ENCODE measurements around the gene CYP4F3. TPM values are rescaled to one million over a fixed set of nuclear protein-coding genes. Genes with fewer than 3 reads are reported as not detected.

The CYP4F3 gene
- total and polyA plus RNA-seq, 2 of the 13 experiments (the other 11 are each of a cell fraction or from before 2014, with no cell fraction given): 17.8 to 22.8 TPM

- TF ChIP-seq PRDM15 (CRISPR knock-in tag; IDR thresholded peaks at IDR 0.05): 0 out of 2 replicates have a peak, but pooled peaks have one; percentile 26
- no peak for TF ChIP-seq POGZ (CRISPR knock-in tag; IDR thresholded peaks at IDR 0.05)
- no peak for TF ChIP-seq BCLAF1 (IDR thresholded peaks at IDR 0.05)
- TF ChIP-seq ZNF597 (CRISPR knock-in tag; IDR thresholded peaks at IDR 0.05): no peak
- TF ChIP-seq MBD4 (IDR thresholded peaks at IDR 0.05; ENCODE audit: borderline replicate concordance, low read length): no peak
- TF ChIP-seq ZBTB37 (CRISPR knock-in tag; IDR thresholded peaks at IDR 0.05): no peak
- no peak for TF ChIP-seq SMAD3 (CRISPR knock-in tag; IDR thresholded peaks at IDR 0.05)
- TF ChIP-seq DRAP1 (CRISPR knock-in tag; IDR thresholded peaks at IDR 0.05): no peak
- no peak for TF ChIP-seq MTA3 (CRISPR knock-in tag; IDR thresholded peaks at IDR 0.05)
- TF ChIP-seq HMGXB4 (CRISPR knock-in tag; IDR thresholded peaks at IDR 0.05; ENCODE audit: borderline replicate concordance in 1 of 2, low read depth in 1 of 2): peak in 1 of 2 experiments; percentile 18; a peak in 1 of 4 replicates
- no peak for TF ChIP-seq ZC3H4 (CRISPR knock-in tag; IDR thresholded peaks at IDR 0.05; ENCODE audit: borderline replicate concordance)
- TF ChIP-seq ZNF530 (CRISPR knock-in tag; IDR thresholded peaks at IDR 0.05; ENCODE audit: low read depth): no peak
- TF ChIP-seq REPIN1 (CRISPR knock-in tag; IDR thresholded peaks at IDR 0.05; ENCODE audit: borderline replicate concordance, low read depth): no peak; the same call in 1 of the 2 replicates
- no peak for TF ChIP-seq SP1 (IDR thresholded peaks at IDR 0.05)
- TF ChIP-seq SP1 (CRISPR knock-in tag; IDR thresholded peaks at IDR 0.05): no peak
- TF ChIP-seq TFDP2 (CRISPR knock-in tag; IDR thresholded peaks at IDR 0.05): no peak
- TF ChIP-seq ZFP36L2 (CRISPR knock-in tag; IDR thresholded peaks at IDR 0.05): no peak
Observed at GRCh38 chr19:15640294-15640903, at the start of gene CYP4F3 (continued).

Measured in HepG2 (cell line).